HG03378 (cell line): ENCODE measurements around the gene PARG.
"Not testable (repeated sequence)": the region's sequence is repeated elsewhere in the genome, so short reads cannot be mapped to it uniquely, and the experiment has no call there.

Experiments used
- ATAC-seq: cut with Tn5 transposase; IDR thresholded peaks from one replicate; pipeline ENCODE4 v1.9.1; 2021; ENCODE audit warnings: mild to moderate bottlenecking, moderate library complexity; ENCODE audit not compliant: unreplicated experiment

The PARG gene

GRCh38 chr10:49908290-49909080, 33.3 kb downstream of the PARG start:
- ATAC-seq: not testable (repeated sequence)

- ATAC-seq: not testable (repeated sequence)
These were observed 38.0 kb downstream of the PARG start for GRCh38 chr10:49903829-49904228.

GRCh38 chr10:49900406-49900805, 41.4 kb downstream of the PARG start:
- not testable (repeated sequence) for ATAC-seq

GRCh38 chr10:49899999-49900398, 41.8 kb downstream of the PARG start:
- ATAC-seq: not testable (repeated sequence)

GRCh38 chr10:49890025-49890424, 51.8 kb downstream of the PARG start:
- not testable (repeated sequence) for ATAC-seq

- ATAC-seq: not testable (repeated sequence)
These were observed 57.0 kb downstream of the PARG start for GRCh38 chr10:49884739-49885331.

GRCh38 chr10:49883852-49884251, 58.0 kb downstream of the PARG start:
- not testable (repeated sequence) for ATAC-seq

GRCh38 chr10:49882327-49882726, 59.5 kb downstream of the PARG start:
- not testable (repeated sequence) for ATAC-seq

GRCh38 chr10:49872740-49873139, 69.1 kb downstream of the PARG start:
- not testable (repeated sequence) for ATAC-seq

- not testable (repeated sequence) for ATAC-seq
These were observed 70.4 kb downstream of the PARG start for GRCh38 chr10:49871462-49871861.

- ATAC-seq: not testable (repeated sequence)
These were observed 81.9 kb downstream of the PARG start for GRCh38 chr10:49859933-49860332.

- ATAC-seq: not testable (repeated sequence)
These were observed 83.0 kb downstream of the PARG start for GRCh38 chr10:49858697-49859382.

- ATAC-seq: not testable (repeated sequence)
These were observed 92.3 kb downstream of the PARG start for GRCh38 chr10:49849520-49849919.

GRCh38 chr10:49844775-49845595, 96.8 kb downstream of the PARG start:
- no peak for ATAC-seq

- ATAC-seq: not testable (repeated sequence)
These were observed 99.5 kb downstream of the PARG start for GRCh38 chr10:49842333-49842628.

GRCh38 chr10:49841615-49842332, 100.1 kb downstream of the PARG start:
- ATAC-seq: no peak

GRCh38 chr10:49837685-49838084, 104.1 kb downstream of the PARG start:
- ATAC-seq: no peak

- ATAC-seq: no peak
These were observed 104.8 kb downstream of the PARG start for GRCh38 chr10:49837051-49837478.

GRCh38 chr10:49834976-49835375, 106.9 kb downstream of the PARG start:
- ATAC-seq: no peak

- no peak for ATAC-seq
These were observed 107.6 kb downstream of the PARG start for GRCh38 chr10:49834201-49834600.
